H1 (cell line): ENCODE results near the gene ISG20L2. TPM values are rescaled to one million over a fixed set of nuclear protein-coding genes. Genes with fewer than 3 reads are reported as not detected.

Experiments
- CTCF ChIA-PET: fragments of 300-600 bp; sonication (Branson Sonifier 250); formaldehyde crosslinking; loops from one replicate; lab custom pipeline; 2021; ENCODE audit not compliant: partially characterized antibody; lab: Charles Lee
- POLR2A ChIA-PET: fragments of 300-600 bp; sonication (Branson Sonifier 250); formaldehyde crosslinking; loops from one replicate; lab custom pipeline; 2021; ENCODE audit warnings: inconsistent platforms; ENCODE audit not compliant: partially characterized antibody; lab: Charles Lee
- DNase-seq, 2 experiments: peaks; one replicate each; pipeline versions ENCODE4 v3.0.0 to v3.0.0-alpha.2; 2010 to 2022; ENCODE audit warnings: low spot score in 2 of 2, low read depth in 1 of 2, mixed read lengths in 1 of 2
- FAIRE-seq: peaks from 2 replicates; lab custom pipeline; 2011; peaks lifted over from hg19 to GRCh38; lab: Jason Lieb, UNC
- H2AFZ ChIP-seq: 2 replicates; pipeline ENCODE4 v1.8.1; 2012; ENCODE audit warnings: low read length, inconsistent platforms
- H2AK5ac ChIP-seq: 2 replicates; pipeline ENCODE4 v1.6.1; 2013; ENCODE audit warnings: low read depth, low read length
- H2BK120ac ChIP-seq: replicated peaks from 2 replicates; pipeline ENCODE3; 2013; ENCODE audit warnings: low read depth, low read length, inconsistent platforms
- H2BK12ac ChIP-seq: 2 replicates; pipeline ENCODE4 v1.6.1; 2013; ENCODE audit warnings: low read depth, low read length
- H2BK15ac ChIP-seq: 2 replicates; pipeline ENCODE4 v1.6.1; 2013; ENCODE audit warnings: low read length
- H2BK20ac ChIP-seq: 2 replicates; pipeline ENCODE4 v1.6.1; 2013; ENCODE audit warnings: low read length
- H2BK5ac ChIP-seq: 2 replicates; pipeline ENCODE4 v1.6.1; 2013; ENCODE audit warnings: low read depth, low read length
- H3K14ac ChIP-seq: 2 replicates; pipeline ENCODE4 v1.6.1; 2013; ENCODE audit warnings: inconsistent platforms; ENCODE audit not compliant: insufficient read length
- H3K18ac ChIP-seq: 2 replicates; pipeline ENCODE4 v1.6.1; 2013; ENCODE audit warnings: low read length; ENCODE audit errors: extremely low read depth
- H3K23ac ChIP-seq: 2 replicates; pipeline ENCODE4 v1.6.1; 2013; ENCODE audit warnings: inconsistent platforms; ENCODE audit not compliant: insufficient read length
- H3K23me2 ChIP-seq: 2 replicates; pipeline ENCODE4 v1.6.1; 2013; ENCODE audit warnings: low read depth, low read length
- H3K27ac ChIP-seq: 2 replicates; pipeline ENCODE4 v1.6.1; 2011; ENCODE audit warnings: low read depth, low read length, inconsistent platforms
- H3K27me3 ChIP-seq, 4 experiments: replicated peaks in 1 of 4; 1 replicate in 1 of 4; 2 replicates in 3 of 4; pipeline versions ENCODE4 v1.6.1 to v1.8.1; 2011 to 2013; ENCODE audit warnings: low read length in 3 of 4, mild to moderate bottlenecking in 3 of 4, inconsistent platforms in 2 of 4, mixed read lengths in 2 of 4, moderate library complexity in 1 of 4; ENCODE audit not compliant: control insufficient read depth in 3 of 4, insufficient read depth in 3 of 4; ENCODE audit errors: extremely low read depth in 1 of 4
- H3K36me3 ChIP-seq, 4 experiments: 2 replicates each; pipeline versions ENCODE4 v1.6.1 to v1.8.1; 2011 to 2013; ENCODE audit warnings: mild to moderate bottlenecking in 4 of 4, low read length in 3 of 4, moderate library complexity in 2 of 4, control low read depth in 1 of 4, inconsistent platforms in 1 of 4; ENCODE audit not compliant: insufficient read depth in 4 of 4, control insufficient read depth in 2 of 4
- H3K4ac ChIP-seq: replicated peaks from 2 replicates; pipeline ENCODE3; 2013; ENCODE audit warnings: low read length, low read depth, mixed read lengths, inconsistent platforms; ENCODE audit not compliant: insufficient read length
- H3K4me1 ChIP-seq, 4 experiments: replicated peaks in 1 of 4; 1 replicate in 1 of 4; 2 replicates in 3 of 4; pipeline versions ENCODE4 v1.6.1 to v1.8.1; 2011 to 2013; ENCODE audit warnings: low read length in 3 of 4, inconsistent platforms in 2 of 4, mixed read lengths in 1 of 4; ENCODE audit not compliant: insufficient read depth in 4 of 4, control insufficient read depth in 3 of 4
- H3K4me2 ChIP-seq, 2 experiments: 2 replicates each; pipeline versions ENCODE4 v1.6.1 to v1.8.1; 2011 to 2013; ENCODE audit warnings: low read depth in 2 of 2, low read length in 2 of 2, control low read depth in 1 of 2, inconsistent platforms in 1 of 2, mild to moderate bottlenecking in 1 of 2; ENCODE audit not compliant: insufficient read depth in 1 of 2
- H3K4me3 ChIP-seq, 4 experiments: fragments of 200-600, 300-600 bp in 1 of 4; sonication (generic), shearing (Covaris generic), sonication (Bioruptor Twin) in 1 of 4; 2 replicates each; pipeline versions ENCODE4 v1.5.1 to v1.8.1; 2011 to 2016; ENCODE audit warnings: low read length in 4 of 4, low read depth in 3 of 4, control low read depth in 2 of 4, inconsistent platforms in 2 of 4, mild to moderate bottlenecking in 2 of 4, mixed read lengths in 1 of 4, moderate library complexity in 1 of 4; ENCODE audit not compliant: insufficient read depth in 2 of 4; ENCODE audit errors: extremely low read depth in 1 of 4
- H3K56ac ChIP-seq: replicated peaks from 2 replicates; pipeline ENCODE3; 2013; ENCODE audit warnings: low read depth, mild to moderate bottlenecking, mixed read lengths, low read length, inconsistent platforms; ENCODE audit not compliant: insufficient read length
- H3K79me1 ChIP-seq: 2 replicates; pipeline ENCODE4 v1.6.1; 2013; ENCODE audit warnings: low read depth, low read length, control low read depth
- H3K79me2 ChIP-seq, 2 experiments: 2 replicates each; pipeline versions ENCODE4 v1.6.1 to v1.8.1; 2012 to 2013; ENCODE audit warnings: low read length in 2 of 2, mild to moderate bottlenecking in 2 of 2, inconsistent platforms in 1 of 2; ENCODE audit not compliant: insufficient read depth in 2 of 2, control insufficient read depth in 1 of 2
- H3K9ac ChIP-seq, 4 experiments: replicated peaks in 1 of 4; 1 replicate in 1 of 4; 2 replicates in 3 of 4; pipeline versions ENCODE4 v1.6.1 to v1.8.1; 2011 to 2013; ENCODE audit warnings: low read depth in 3 of 4, low read length in 3 of 4, control low read depth in 2 of 4, mild to moderate bottlenecking in 2 of 4, moderate library complexity in 2 of 4, inconsistent platforms in 1 of 4; ENCODE audit errors: extremely low read depth in 1 of 4
- H3K9me3 ChIP-seq, 2 experiments: 2 replicates each; pipeline versions ENCODE4 v1.6.1 to v1.8.1; 2012 to 2013; ENCODE audit warnings: mild to moderate bottlenecking in 2 of 2, moderate library complexity in 2 of 2, control low read depth in 1 of 2, inconsistent platforms in 1 of 2, low read depth in 1 of 2, low read length in 1 of 2, mixed read lengths in 1 of 2; ENCODE audit not compliant: insufficient read depth in 2 of 2
- H4K20me1 ChIP-seq, 2 experiments: replicated peaks in 1 of 2; 2 replicates each; pipeline versions ENCODE3 to v1.8.1; 2011 to 2013; ENCODE audit warnings: inconsistent platforms in 2 of 2, low read length in 2 of 2, mild to moderate bottlenecking in 1 of 2; ENCODE audit not compliant: insufficient read depth in 2 of 2, control insufficient read depth in 1 of 2
- H4K5ac ChIP-seq: 2 replicates; pipeline ENCODE4 v1.6.1; 2013; ENCODE audit warnings: low read length, low read depth, mixed read lengths, inconsistent platforms; ENCODE audit not compliant: insufficient read length
- H4K8ac ChIP-seq: 2 replicates; pipeline ENCODE4 v1.8.0; 2013; ENCODE audit warnings: mild to moderate bottlenecking, moderate library complexity, low read length, inconsistent platforms; ENCODE audit not compliant: insufficient read depth; ENCODE audit errors: extremely low read depth
- H4K91ac ChIP-seq: replicated peaks from 2 replicates; pipeline ENCODE3; 2013; ENCODE audit warnings: low read length, mixed read lengths, inconsistent platforms; ENCODE audit not compliant: insufficient read length
- ATF2 ChIP-seq: IDR thresholded peaks from 2 replicates; pipeline ENCODE4 v1.6.1; 2012; ENCODE audit warnings: low read length, inconsistent platforms
- CHD2 ChIP-seq: IDR thresholded peaks from 2 replicates; pipeline ENCODE4 v1.6.1; 2012; ENCODE audit warnings: low read length, improper control_type of control experiment
- EP300 ChIP-seq, 2 experiments: IDR thresholded peaks; 1 replicate in 1 of 2; 2 replicates in 1 of 2; pipeline ENCODE4 v1.6.1; 2011 to 2012; ENCODE audit warnings: low read depth in 2 of 2, low read length in 2 of 2, mild to moderate bottlenecking in 2 of 2, borderline replicate concordance in 1 of 2, inconsistent platforms in 1 of 2, moderate library complexity in 1 of 2
- GTF2F1 ChIP-seq: IDR thresholded peaks from 2 replicates; pipeline ENCODE4 v1.6.1; 2012; ENCODE audit warnings: low read depth, low read length, improper control_type of control experiment, borderline replicate concordance
- JUN ChIP-seq: IDR thresholded peaks from 2 replicates; pipeline ENCODE4 v1.6.1; 2011; ENCODE audit warnings: low read depth, mild to moderate bottlenecking, improper control_type of control experiment, low read length
- RBBP5 ChIP-seq: IDR thresholded peaks from 2 replicates; pipeline ENCODE4 v1.7.1; 2012; ENCODE audit warnings: low read depth, mild to moderate bottlenecking, inconsistent platforms, low read length, moderate library complexity, borderline replicate concordance
- RXRA ChIP-seq: IDR thresholded peaks from 2 replicates; pipeline ENCODE4 v1.6.1; 2011; ENCODE audit warnings: low read depth, mild to moderate bottlenecking, low read length, moderate library complexity; ENCODE audit not compliant: insufficient read depth
- SP4 ChIP-seq: IDR thresholded peaks from 2 replicates; pipeline ENCODE4 v1.6.1; 2012; ENCODE audit warnings: low read length, inconsistent platforms
- WGBS, 2 experiments: shearing (Covaris generic) in 1 of 2; methylation state at CpG; one replicate each; pipeline versions ENCODE4 v1.1.6 to v1.1.7; 2013 to 2015; ENCODE audit warnings: low lambda C conversion rate in 2 of 2, mixed read lengths in 2 of 2, inconsistent platforms in 1 of 2, low coverage in 1 of 2, missing lambda C conversion rate in 1 of 2; ENCODE audit not compliant: insufficient replicate concordance in 2 of 2, insufficient coverage in 1 of 2, insufficient read length in 1 of 2; ENCODE audit errors: extremely low coverage in 1 of 2, missing lambda C conversion rate in 1 of 2; 5-methylcytosine and 5-hydroxymethylcytosine counted together
- polyA plus RNA-seq, 7 experiments: library from polyadenylated mRNA; depleted of rRNA in 3 of 7; stranded (reverse) in 5 of 7; unstranded in 2 of 7; fragments of >200 nt in 5 of 7; fragments of 200-250 nt in 2 of 7; gene quantifications; 1 replicate in 5 of 7; 2 replicates in 1 of 7; 4 replicates in 1 of 7; pipeline versions ENCODE4 v1.2.1 to v1.2.3, GENCODE V29; 2011 to 2013; ENCODE audit warnings: missing spikeins in 2 of 7, mixed read lengths in 2 of 7
- total RNA-seq: library from RNA; stranded (reverse); fragmentation: NEBNext Ultra II Directional; extraction: Animal tissue kit (Norgen Biotek cat#: 25700); gene quantifications from 2 replicates; pipeline ENCODE4 v1.2.1, GENCODE V29; 2021
- TF ChIP-seq, protein P1 (sequence below): IDR thresholded peaks from 2 replicates; pipeline ENCODE4 v1.6.1; 2011; ENCODE audit warnings: low read length, improper control_type of control experiment

The ISG20L2 gene
- total and polyA plus RNA-seq, 2 of the 8 experiments (the other 6 are each of a cell fraction or from before 2014, with no cell fraction given): 47.5 to 53.0 TPM

- ChIA-PET POLR2A (interaction anchor here (0.5 to 8.2 kb wide), 10 partner anchors 9 to 111 kb away, joined by 3 to 121 read pairs (median 4); partner anchors contain the start of gene HDGF), CTCF (interaction anchor here (0.6 to 11.7 kb wide), 19 partner anchors 8 to 521 kb away, joined by 3 to 100 read pairs (median 4); partner anchors contain the start of genes ISG20L2 and METTL25B)
- no peak overlapping the region for H2BK5ac ChIP-seq
- H2BK15ac ChIP-seq: no peak overlapping the region
- no peak overlapping the region for H3K27ac ChIP-seq
- peaks cover 4% of the 10 kb centered on the region; the same call in 1 of the 2 replicates for H3K23me2 ChIP-seq
- H2BK20ac ChIP-seq: no peak overlapping the region
- peaks cover 0 to 17% (median 2%) of the 10 kb centered on the region in 4 experiments; a peak in 3 of 8 replicates for H3K36me3 ChIP-seq
- peaks cover 39 to 92% of the 10 kb centered on the region in 2 experiments for H3K79me2 ChIP-seq
- H2BK120ac ChIP-seq: no peak overlapping the region
- no peak overlapping the region for H4K8ac ChIP-seq
- no peak overlapping the region for H3K14ac ChIP-seq
- no peak overlapping the region for H4K91ac ChIP-seq
- H3K23ac ChIP-seq: no peak overlapping the region
- no peak overlapping the region for H2AK5ac ChIP-seq
- H3K27me3 ChIP-seq: no peaks in the 10 kb centered on the region
- 93% methylated on average over 9 of the region's 9 CpGs; no CpG with 5 or more reads in 1 of the 2 experiments for WGBS, 2 experiments
- no peak overlapping the region for H3K18ac ChIP-seq
- no peak overlapping the region for H2AFZ ChIP-seq
- FAIRE-seq (no peak), DNase-seq (no peak)
- no peak overlapping the region for H3K56ac ChIP-seq
- H3K4me2 ChIP-seq: no peak overlapping the region
- H4K5ac ChIP-seq: no peak overlapping the region
- H4K20me1 ChIP-seq: peaks cover 20% of the 10 kb centered on the region in 2 experiments
- no peaks in the 10 kb centered on the region for H3K9me3 ChIP-seq
- no peak overlapping the region for H2BK12ac ChIP-seq
- peaks cover 0 to 7% (median 2%) of the 10 kb centered on the region in 4 experiments; a peak in 3 of 7 replicates for H3K4me1 ChIP-seq
- H3K9ac ChIP-seq: no peak overlapping the region
- H3K4me3 ChIP-seq: no peak overlapping the region
- no peak overlapping the region for H3K4ac ChIP-seq
- peaks cover 18% of the 10 kb centered on the region for H3K79me1 ChIP-seq
- TF ChIP-seq EP300 (IDR thresholded peaks at IDR 0.05; ENCODE audit: borderline replicate concordance in 1 of 2, low read depth in 2 of 2, low read length in 2 of 2) (no peak), RXRA (no peak), CHD2 (no peak), ATF2 (no peak), RBBP5 (no peak), GTF2F1 (no peak), SP4 (no peak), JUN (no peak)
- TF ChIP-seq, protein P1, sequence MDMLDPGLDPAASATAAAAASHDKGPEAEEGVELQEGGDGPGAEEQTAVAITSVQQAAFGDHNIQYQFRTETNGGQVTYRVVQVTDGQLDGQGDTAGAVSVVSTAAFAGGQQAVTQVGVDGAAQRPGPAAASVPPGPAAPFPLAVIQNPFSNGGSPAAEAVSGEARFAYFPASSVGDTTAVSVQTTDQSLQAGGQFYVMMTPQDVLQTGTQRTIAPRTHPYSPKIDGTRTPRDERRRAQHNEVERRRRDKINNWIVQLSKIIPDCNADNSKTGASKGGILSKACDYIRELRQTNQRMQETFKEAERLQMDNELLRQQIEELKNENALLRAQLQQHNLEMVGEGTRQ: no peak
Measured at GRCh38 chr1:156772728-156773497, 44.3 kb upstream of the ISG20L2 start.
